Measurements from ENCODE around the gene SOX5.

Gene SOX5

DNA sequence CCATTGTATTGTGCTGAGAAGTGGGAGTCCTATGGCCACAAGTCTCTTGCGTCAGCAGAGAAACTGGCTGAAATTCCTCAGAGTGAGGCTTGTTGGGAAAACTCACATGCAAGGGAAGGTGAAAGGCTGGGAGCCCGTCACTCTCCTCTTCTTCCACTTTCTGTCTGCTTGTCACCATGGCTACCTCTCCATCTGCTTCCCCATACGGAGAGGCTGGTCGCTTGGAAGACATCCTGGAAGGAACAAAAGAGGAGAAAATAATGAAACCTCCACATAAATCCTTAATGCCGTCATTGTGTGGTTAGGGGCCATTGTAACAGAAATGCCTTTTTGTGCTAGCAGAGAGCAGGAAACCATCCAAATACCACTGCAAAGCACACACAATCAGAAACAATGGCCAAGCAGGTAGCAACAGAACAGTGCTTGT lies 53.7 kb downstream of the SOX5 start:
- Histone ChIP-seq H3K9ac (ENCODE audit: low read length) (no peak overlapping the region), H3K9me3 (replicated peaks; ENCODE audit: insufficient read depth, low read length) (no peaks in the 10 kb centered on the region), H3K4me1 (ENCODE audit: low read length) (no peaks in the 10 kb centered on the region), H4K20me1 (ENCODE audit: insufficient read depth, low read length) (no peaks in the 10 kb centered on the region), H2AFZ (ENCODE audit: low read length) (no peak overlapping the region), H3K79me2 (ENCODE audit: low read length) (no peaks in the 10 kb centered on the region), H3K27me3 (replicated peaks; ENCODE audit: insufficient read depth, low read length) (no peaks in the 10 kb centered on the region), H3K27ac (ENCODE audit: low read length) (no peak overlapping the region), H3K9me2 (replicated peaks; ENCODE audit: insufficient read depth, low read length) (no peaks in the 10 kb centered on the region), H3K4me3 (ENCODE audit: low read length) (no peak overlapping the region), H3K36me3 (replicated peaks; ENCODE audit: insufficient read depth, low read length) (no peaks in the 10 kb centered on the region), H3K4me2 (ENCODE audit: low read depth, low read length) (no peak overlapping the region), H3F3A (ENCODE audit: insufficient read depth, low read length) (no peaks in the 10 kb centered on the region)
- TF ChIP-seq EZH2phosphoT487 (IDR thresholded peaks at IDR 0.05; ENCODE audit: low read length) = no peak
- TF ChIP-seq, protein P1, sequence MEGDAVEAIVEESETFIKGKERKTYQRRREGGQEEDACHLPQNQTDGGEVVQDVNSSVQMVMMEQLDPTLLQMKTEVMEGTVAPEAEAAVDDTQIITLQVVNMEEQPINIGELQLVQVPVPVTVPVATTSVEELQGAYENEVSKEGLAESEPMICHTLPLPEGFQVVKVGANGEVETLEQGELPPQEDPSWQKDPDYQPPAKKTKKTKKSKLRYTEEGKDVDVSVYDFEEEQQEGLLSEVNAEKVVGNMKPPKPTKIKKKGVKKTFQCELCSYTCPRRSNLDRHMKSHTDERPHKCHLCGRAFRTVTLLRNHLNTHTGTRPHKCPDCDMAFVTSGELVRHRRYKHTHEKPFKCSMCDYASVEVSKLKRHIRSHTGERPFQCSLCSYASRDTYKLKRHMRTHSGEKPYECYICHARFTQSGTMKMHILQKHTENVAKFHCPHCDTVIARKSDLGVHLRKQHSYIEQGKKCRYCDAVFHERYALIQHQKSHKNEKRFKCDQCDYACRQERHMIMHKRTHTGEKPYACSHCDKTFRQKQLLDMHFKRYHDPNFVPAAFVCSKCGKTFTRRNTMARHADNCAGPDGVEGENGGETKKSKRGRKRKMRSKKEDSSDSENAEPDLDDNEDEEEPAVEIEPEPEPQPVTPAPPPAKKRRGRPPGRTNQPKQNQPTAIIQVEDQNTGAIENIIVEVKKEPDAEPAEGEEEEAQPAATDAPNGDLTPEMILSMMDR (IDR thresholded peaks at IDR 0.05; ENCODE audit: low read length) = no peak
- DNase-seq = no peak

DNA sequence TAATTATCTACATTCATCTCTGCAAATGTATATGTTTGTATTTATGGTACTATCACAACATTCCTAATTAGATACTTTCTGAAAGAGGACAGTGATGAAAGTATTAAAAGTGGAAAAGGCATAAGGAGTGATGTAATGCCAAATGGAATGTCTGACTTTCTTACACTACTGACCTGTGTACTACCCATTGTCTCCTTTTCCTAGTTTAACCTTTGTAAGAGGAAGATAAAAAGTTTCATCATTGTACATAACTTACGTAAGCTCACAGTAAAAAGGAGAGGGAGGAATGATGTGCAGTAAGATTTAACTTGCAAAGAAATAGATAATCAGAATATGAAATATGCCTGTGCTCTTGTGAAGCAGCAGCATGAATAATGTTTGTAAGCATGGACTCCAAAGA lies 55.9 kb downstream of the SOX5 start:
- Histone ChIP-seq H3K9me2 (replicated peaks; ENCODE audit: insufficient read depth, low read length) (no peaks in the 10 kb centered on the region), H3K79me2 (ENCODE audit: low read length) (no peaks in the 10 kb centered on the region), H3K36me3 (replicated peaks; ENCODE audit: insufficient read depth, low read length) (no peaks in the 10 kb centered on the region), H3K4me2 (ENCODE audit: low read depth, low read length) (no peak overlapping the region), H3F3A (ENCODE audit: insufficient read depth, low read length) (no peaks in the 10 kb centered on the region), H3K4me3 (ENCODE audit: low read length) (no peak overlapping the region), H3K4me1 (ENCODE audit: low read length) (no peaks in the 10 kb centered on the region), H3K27me3 (replicated peaks; ENCODE audit: insufficient read depth, low read length) (no peaks in the 10 kb centered on the region), H2AFZ (ENCODE audit: low read length) (no peak overlapping the region), H3K9ac (ENCODE audit: low read length) (no peak overlapping the region), H4K20me1 (ENCODE audit: insufficient read depth, low read length) (no peaks in the 10 kb centered on the region), H3K9me3 (replicated peaks; ENCODE audit: insufficient read depth, low read length) (no peaks in the 10 kb centered on the region), H3K27ac (ENCODE audit: low read length) (no peak overlapping the region)
- TF ChIP-seq EZH2phosphoT487 (IDR thresholded peaks at IDR 0.05; ENCODE audit: low read length) (no peak), EZH2 (optimal IDR thresholded peaks at IDR 0.05; ENCODE audit: low read depth, low read length) (no peak)
- TF ChIP-seq, protein P1 (IDR thresholded peaks at IDR 0.05; ENCODE audit: low read length) = no peak
- DNase-seq = no peak

DNA sequence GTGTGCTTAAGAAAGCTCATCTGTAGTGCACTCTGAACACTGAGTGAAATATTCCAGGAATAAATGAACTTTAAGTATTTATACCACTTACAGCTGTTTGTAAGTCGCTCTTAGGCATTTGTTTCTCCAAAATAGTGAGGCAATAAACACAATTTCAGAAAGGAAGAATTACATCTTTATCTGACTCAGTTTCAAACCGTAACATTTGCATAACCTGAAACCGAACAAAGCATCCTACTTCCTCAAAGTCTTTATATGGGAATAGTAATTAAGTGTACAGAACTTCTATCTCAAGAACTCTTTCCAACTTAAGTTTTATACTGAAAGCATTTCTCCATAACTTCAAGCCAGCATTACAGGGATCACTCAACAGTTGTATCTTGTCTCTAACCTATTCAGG lies 58.4 kb downstream of the SOX5 start:
- no peaks in the 10 kb centered on the region for H3K79me2 ChIP-seq (ENCODE audit: low read length)
- H3K9me2 ChIP-seq (replicated peaks; ENCODE audit: insufficient read depth, low read length) = no peaks in the 10 kb centered on the region
- no peak overlapping the region for H3K9ac ChIP-seq (ENCODE audit: low read length)
- H3F3A ChIP-seq (ENCODE audit: insufficient read depth, low read length) = no peaks in the 10 kb centered on the region
- H3K27me3 ChIP-seq (replicated peaks; ENCODE audit: insufficient read depth, low read length) = no peaks in the 10 kb centered on the region
- no peaks in the 10 kb centered on the region for H3K4me1 ChIP-seq (ENCODE audit: low read length)
- H4K20me1 ChIP-seq (ENCODE audit: insufficient read depth, low read length) = no peaks in the 10 kb centered on the region
- no peak overlapping the region for H3K4me2 ChIP-seq (ENCODE audit: low read depth, low read length)
- DNase-seq = no peak
- no peak overlapping the region for H3K4me3 ChIP-seq (ENCODE audit: low read length)
- no peak overlapping the region for H2AFZ ChIP-seq (ENCODE audit: low read length)
- no peak for TF ChIP-seq EZH2phosphoT487 (IDR thresholded peaks at IDR 0.05; ENCODE audit: low read length)
- TF ChIP-seq, protein P1 (IDR thresholded peaks at IDR 0.05; ENCODE audit: low read length) = no peak
- TF ChIP-seq EZH2 (optimal IDR thresholded peaks at IDR 0.05; ENCODE audit: low read depth, low read length) = no peak
- H3K9me3 ChIP-seq (replicated peaks; ENCODE audit: insufficient read depth, low read length) = no peaks in the 10 kb centered on the region
- H3K27ac ChIP-seq (ENCODE audit: low read length) = no peak overlapping the region
- no peaks in the 10 kb centered on the region for H3K36me3 ChIP-seq (replicated peaks; ENCODE audit: insufficient read depth, low read length)

Measured in MM.1S (cell line).